Activated B cell treated with CpG ODN at 0.5 μM for 24 hours (primary cell): Measurements from ENCODE around the gene ADCY5. TPM values are rescaled to one million over a fixed set of nuclear protein-coding genes. Genes with fewer than 3 reads are reported as not detected.

ENCODE experiments used
- ATAC-seq: fragments of 200-7000 bp; cut with Tn5 transposase; one replicate; pipeline ENCODE4 v1.10.0; 2021; ENCODE audit warnings: low read depth, mild to moderate bottlenecking, moderate library complexity
- CTCF ChIA-PET: fragments of 350-600 bp; sonication (Branson Sonifier 250); formaldehyde crosslinking; loops from one replicate; lab custom pipeline; 2021; ENCODE audit warnings: antibody characterized with exemption; lab: Charles Lee
- POLR2A ChIA-PET: fragments of 350-600 bp; sonication (Branson Sonifier 250); formaldehyde crosslinking; loops from one replicate; lab custom pipeline; 2021; ENCODE audit warnings: antibody characterized with exemption; lab: Charles Lee
- DNase-seq: peaks from one replicate; pipeline ENCODE4 v3.0.0; 2022
- H3K27ac Mint-ChIP-seq: one replicate; pipeline ENCODE4 v1.8.0; 2020; ENCODE audit warnings: mixed read lengths
- H3K27me3 Mint-ChIP-seq: one replicate; pipeline ENCODE4 v1.8.0; 2021; ENCODE audit warnings: mixed read lengths
- H3K36me3 Mint-ChIP-seq: one replicate; pipeline ENCODE4 v1.8.0; 2021; ENCODE audit warnings: low read depth, mixed read lengths
- H3K4me1 Mint-ChIP-seq: one replicate; pipeline ENCODE4 v1.8.0; 2021; ENCODE audit warnings: mixed read lengths
- H3K4me3 Mint-ChIP-seq: one replicate; pipeline ENCODE4 v1.8.0; 2020; ENCODE audit warnings: mild to moderate bottlenecking, mixed read lengths
- H3K9me3 Mint-ChIP-seq: one replicate; pipeline ENCODE4 v1.8.0; 2020; ENCODE audit warnings: mixed read lengths
- intact Hi-C: fragments of 100-400 bp; cut with micrococcal nuclease; formaldehyde crosslinking; loops from one replicate; pipeline ENCODE4 v1.15.1; 2024
- total RNA-seq: library from RNA; stranded (reverse); gene quantifications from 2 replicates; pipeline ENCODE4 v1.2.3, GENCODE V29; 2022
- TF ChIP-seq, protein P1 (sequence below): fragments of 200-600 bp; IDR thresholded peaks from one replicate; pipeline ENCODE4 v1.8.0; 2022; ENCODE audit warnings: antibody characterized with exemption, mild to moderate bottlenecking

The ADCY5 gene
- total RNA-seq, 1 donor from 2014 or later = not detected

GRCh38 chr3:123371859-123372685 lies 76.8 kb downstream of the ADCY5 start:
- H3K27me3 Mint-ChIP-seq = peaks cover 11% of the 10 kb centered on the region
- ATAC-seq (no peak), DNase-seq (no peak)
- H3K4me3 Mint-ChIP-seq = no peak overlapping the region
- no peaks in the 10 kb centered on the region for H3K4me1 Mint-ChIP-seq
- ChIA-PET CTCF (no interaction called here), POLR2A (no interaction called here)
- TF ChIP-seq, protein P1, sequence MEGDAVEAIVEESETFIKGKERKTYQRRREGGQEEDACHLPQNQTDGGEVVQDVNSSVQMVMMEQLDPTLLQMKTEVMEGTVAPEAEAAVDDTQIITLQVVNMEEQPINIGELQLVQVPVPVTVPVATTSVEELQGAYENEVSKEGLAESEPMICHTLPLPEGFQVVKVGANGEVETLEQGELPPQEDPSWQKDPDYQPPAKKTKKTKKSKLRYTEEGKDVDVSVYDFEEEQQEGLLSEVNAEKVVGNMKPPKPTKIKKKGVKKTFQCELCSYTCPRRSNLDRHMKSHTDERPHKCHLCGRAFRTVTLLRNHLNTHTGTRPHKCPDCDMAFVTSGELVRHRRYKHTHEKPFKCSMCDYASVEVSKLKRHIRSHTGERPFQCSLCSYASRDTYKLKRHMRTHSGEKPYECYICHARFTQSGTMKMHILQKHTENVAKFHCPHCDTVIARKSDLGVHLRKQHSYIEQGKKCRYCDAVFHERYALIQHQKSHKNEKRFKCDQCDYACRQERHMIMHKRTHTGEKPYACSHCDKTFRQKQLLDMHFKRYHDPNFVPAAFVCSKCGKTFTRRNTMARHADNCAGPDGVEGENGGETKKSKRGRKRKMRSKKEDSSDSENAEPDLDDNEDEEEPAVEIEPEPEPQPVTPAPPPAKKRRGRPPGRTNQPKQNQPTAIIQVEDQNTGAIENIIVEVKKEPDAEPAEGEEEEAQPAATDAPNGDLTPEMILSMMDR = no peak
- H3K27ac Mint-ChIP-seq = no peak overlapping the region
- intact Hi-C loops = no loop called here
- H3K9me3 Mint-ChIP-seq = no peaks in the 10 kb centered on the region
- H3K36me3 Mint-ChIP-seq = no peaks in the 10 kb centered on the region

DNA sequence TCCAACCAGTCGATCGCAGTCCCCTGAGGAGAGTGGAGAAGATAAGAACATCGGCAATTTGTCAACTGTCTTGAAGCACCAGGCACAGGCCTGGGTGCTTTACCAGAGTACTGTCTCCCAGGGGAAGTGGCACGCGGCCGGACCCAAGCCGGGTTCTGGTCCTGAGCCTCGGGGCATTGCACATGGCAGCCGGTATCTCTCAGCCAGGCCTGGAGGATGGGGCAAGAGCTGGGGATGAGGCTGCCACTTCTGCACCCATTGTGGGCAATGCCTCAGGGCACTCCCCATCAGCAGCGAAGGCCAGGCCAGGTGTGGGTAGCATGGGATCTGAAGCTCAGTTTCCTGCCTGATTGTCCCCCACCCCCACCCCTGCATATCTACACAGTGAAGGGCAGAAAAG lies 77.5 kb downstream of the ADCY5 start:
- POLR2A ChIA-PET = no interaction called here
- Mint-ChIP-seq H3K27me3 (peaks cover 9% of the 10 kb centered on the region), H3K4me1 (no peaks in the 10 kb centered on the region), H3K36me3 (no peaks in the 10 kb centered on the region), H3K4me3 (no peak overlapping the region), H3K9me3 (no peaks in the 10 kb centered on the region), H3K27ac (no peak overlapping the region)
- no peak for DNase-seq
- intact Hi-C loops = no loop called here
- ATAC-seq = no peak
- CTCF ChIA-PET = no interaction called here
- TF ChIP-seq, protein P1 = no peak

GRCh38 chr3:123370819-123371218 lies 78.1 kb downstream of the ADCY5 start:
- CTCF ChIA-PET = no interaction called here
- intact Hi-C loops = no loop called here
- POLR2A ChIA-PET = no interaction called here
- no peak for ATAC-seq
- Mint-ChIP-seq H3K27me3 (peaks cover 9% of the 10 kb centered on the region), H3K4me1 (no peaks in the 10 kb centered on the region), H3K27ac (no peak overlapping the region), H3K4me3 (no peak overlapping the region), H3K9me3 (no peaks in the 10 kb centered on the region), H3K36me3 (no peaks in the 10 kb centered on the region)
- TF ChIP-seq, protein P1 = no peak
- no peak for DNase-seq

DNA sequence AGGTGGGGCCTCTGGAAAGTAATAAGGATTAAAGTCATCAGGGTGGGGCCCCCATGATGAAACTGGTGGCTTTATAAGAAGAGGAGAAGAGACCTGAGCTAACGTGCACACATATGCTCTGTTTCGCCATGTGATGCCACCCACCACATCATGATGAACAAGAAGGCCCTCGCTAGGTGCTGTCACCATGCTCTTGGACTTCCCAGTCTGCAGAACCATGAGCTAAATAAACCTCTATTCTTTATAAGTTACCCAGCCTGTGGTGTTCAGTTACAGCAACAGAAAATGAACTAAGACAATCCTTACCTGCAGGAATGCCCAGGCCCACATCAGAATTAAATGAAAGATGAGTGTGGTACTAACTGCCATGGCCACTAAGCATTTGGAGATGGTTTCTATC lies 79.8 kb downstream of the ADCY5 start:
- Mint-ChIP-seq H3K9me3 (no peaks in the 10 kb centered on the region), H3K4me1 (no peaks in the 10 kb centered on the region), H3K4me3 (no peak overlapping the region), H3K27ac (no peak overlapping the region), H3K36me3 (no peaks in the 10 kb centered on the region), H3K27me3 (peaks cover 11% of the 10 kb centered on the region)
- ChIA-PET CTCF (no interaction called here), POLR2A (no interaction called here)
- ATAC-seq = no peak
- intact Hi-C loops = no loop called here
- TF ChIP-seq, protein P1 = no peak
- no peak for DNase-seq

- intact Hi-C loops = no loop called here
- Mint-ChIP-seq H3K27me3 (peaks cover 12% of the 10 kb centered on the region), H3K9me3 (no peaks in the 10 kb centered on the region), H3K4me1 (no peaks in the 10 kb centered on the region), H3K27ac (no peak overlapping the region), H3K4me3 (no peak overlapping the region), H3K36me3 (no peaks in the 10 kb centered on the region)
- ATAC-seq = no peak
- POLR2A ChIA-PET = no interaction called here
- no peak for DNase-seq
- CTCF ChIA-PET = no interaction called here
- TF ChIP-seq, protein P1 = no peak
Measured at GRCh38 chr3:123367467-123368154, 81.3 kb downstream of the ADCY5 start.
